A673 (cell line): ENCODE measurements around the gene CYTH4. TPM values are rescaled to one million over a fixed set of nuclear protein-coding genes. Genes with fewer than 3 reads are reported as not detected.

Source experiments
- BruUV-seq: library from RNA; stranded (reverse); fragments of 400-500 nt; replicated peaks from 2 replicates; lab custom pipeline; 2021; lab: Mats Ljungman, UMichigan
- CTCF ChIA-PET: fragments of 300-600 bp; sonication (Branson Sonifier 250); formaldehyde crosslinking; loops from one replicate; lab custom pipeline; 2022; ENCODE audit warnings: antibody characterized with exemption; lab: Charles Lee
- POLR2A ChIA-PET: fragments of 300-600 bp; sonication (Branson Sonifier 250); formaldehyde crosslinking; loops from one replicate; lab custom pipeline; 2022; ENCODE audit warnings: antibody characterized with exemption; ENCODE audit not compliant: low non-redundant PET; lab: Charles Lee
- DNase-seq: peaks from one replicate; pipeline ENCODE4 v3.0.0-alpha.2; 2015; ENCODE audit warnings: low spot score
- H3K27ac ChIP-seq: fragments of 200-600 bp; sonication (generic); 2 replicates; pipeline ENCODE4 v1.5.1; 2016; ENCODE audit warnings: mixed run types, low read depth, mild to moderate bottlenecking, mixed read lengths, antibody characterized with exemption, low read length; ENCODE audit not compliant: poor library complexity, severe bottlenecking
- H3K27me3 ChIP-seq: fragments of 200-600 bp; sonication (generic); replicated peaks from 2 replicates; pipeline ENCODE4 v1.6.1; 2017; ENCODE audit warnings: mixed run types, low read depth, mild to moderate bottlenecking, mixed read lengths, antibody characterized with exemption, low read length; ENCODE audit not compliant: insufficient read depth, poor library complexity
- H3K36me3 ChIP-seq: fragments of 200-600 bp; sonication (generic); 2 replicates; pipeline ENCODE4 v1.6.1; 2016; ENCODE audit warnings: mixed run types, mild to moderate bottlenecking, mixed read lengths, antibody characterized with exemption, low read length; ENCODE audit not compliant: insufficient read depth, poor library complexity, severe bottlenecking
- H3K4me1 ChIP-seq: fragments of 200-600 bp; sonication (generic); 2 replicates; pipeline ENCODE4 v1.6.1; 2017; ENCODE audit warnings: mixed run types, mild to moderate bottlenecking, mixed read lengths, antibody characterized with exemption, low read length; ENCODE audit not compliant: insufficient read depth, poor library complexity, severe bottlenecking
- H3K4me3 ChIP-seq: fragments of 200-600 bp; sonication (generic); 2 replicates; pipeline ENCODE4 v1.5.1; 2016; ENCODE audit warnings: low read depth, mixed run types, mild to moderate bottlenecking, mixed read lengths, low read length; ENCODE audit not compliant: poor library complexity, severe bottlenecking
- H3K9me3 ChIP-seq: fragments of 200-600 bp; sonication (generic); 2 replicates; pipeline ENCODE4 v1.6.1; 2016; ENCODE audit warnings: mixed run types, low read depth, mild to moderate bottlenecking, mixed read lengths, antibody characterized with exemption, low read length; ENCODE audit not compliant: poor library complexity, severe bottlenecking
- EZH2 ChIP-seq: fragments of 200-600 bp; sonication (generic); IDR thresholded peaks from 2 replicates; pipeline ENCODE4 v1.6.1; 2017; ENCODE audit warnings: borderline replicate concordance, low read depth, mild to moderate bottlenecking, mixed read lengths, antibody characterized with exemption, low read length; ENCODE audit not compliant: poor library complexity, severe bottlenecking
- intact Hi-C: fragments of 100-400 bp; cut with micrococcal nuclease; formaldehyde crosslinking; loops from one replicate; pipeline ENCODE4 v1.10.0; 2022; ENCODE audit not compliant: unreplicated experiment
- total RNA-seq: library from RNA; stranded (reverse); gene quantifications from 2 replicates; pipeline ENCODE4 v1.2.3, GENCODE V29; 2021
- TF ChIP-seq, protein P1 (sequence below): fragments of 300-800, 200-600 bp; sonication (generic); conservative IDR thresholded peaks from 2 replicates; pipeline ENCODE4 v1.5.1; 2017; ENCODE audit warnings: low read depth, mild to moderate bottlenecking, antibody characterized with exemption, low read length, moderate library complexity, mixed read lengths

Gene CYTH4
- total RNA-seq, 1 experiment from 2014 or later, result not detected

DNA sequence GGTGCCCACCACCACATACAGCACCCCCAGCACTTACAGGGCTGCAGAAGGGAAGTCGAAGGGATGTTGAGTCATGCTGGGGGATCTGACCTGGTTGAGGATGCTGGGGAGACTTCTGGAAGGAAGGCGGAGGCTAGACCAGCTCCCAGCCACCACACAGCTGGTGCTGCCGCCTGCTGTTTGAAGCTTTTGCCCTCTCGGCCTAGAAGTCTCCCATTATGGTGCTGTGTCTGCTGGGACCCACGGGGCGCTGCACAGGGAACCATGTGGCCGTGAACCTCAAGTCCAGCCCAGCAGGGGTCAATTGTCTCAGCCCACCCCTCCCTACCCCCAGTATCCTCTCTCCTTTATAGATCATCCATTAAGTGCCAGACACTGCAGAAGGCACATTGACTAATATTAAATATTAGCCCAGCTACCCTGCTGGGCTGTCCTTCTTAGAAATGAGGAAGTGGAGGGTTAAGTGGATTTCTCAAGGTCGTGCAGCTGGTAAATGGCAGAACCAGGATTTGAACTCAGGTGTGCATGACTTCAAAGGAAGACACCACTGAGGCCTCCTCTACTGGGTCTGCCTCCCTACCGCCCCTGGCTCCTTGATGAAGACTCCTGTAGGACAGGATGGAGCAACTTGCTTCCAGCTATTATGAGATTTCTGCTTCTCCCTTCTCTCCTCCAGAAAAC is 49.7 kb downstream of the CYTH4 start:
- H3K9me3 ChIP-seq, result no peaks in the 10 kb centered on the region
- no peak overlapping the region for H3K4me3 ChIP-seq
- no peak overlapping the region for H3K27ac ChIP-seq
- DNase-seq, result no peak
- CTCF ChIA-PET, result interaction anchor here (0.7 to 1.1 kb wide), 3 partner anchors 97 to 180 kb away, joined by 3 to 5 read pairs (median 4); no protein-coding TSS in a partner anchor
- TF ChIP-seq, protein P1, sequence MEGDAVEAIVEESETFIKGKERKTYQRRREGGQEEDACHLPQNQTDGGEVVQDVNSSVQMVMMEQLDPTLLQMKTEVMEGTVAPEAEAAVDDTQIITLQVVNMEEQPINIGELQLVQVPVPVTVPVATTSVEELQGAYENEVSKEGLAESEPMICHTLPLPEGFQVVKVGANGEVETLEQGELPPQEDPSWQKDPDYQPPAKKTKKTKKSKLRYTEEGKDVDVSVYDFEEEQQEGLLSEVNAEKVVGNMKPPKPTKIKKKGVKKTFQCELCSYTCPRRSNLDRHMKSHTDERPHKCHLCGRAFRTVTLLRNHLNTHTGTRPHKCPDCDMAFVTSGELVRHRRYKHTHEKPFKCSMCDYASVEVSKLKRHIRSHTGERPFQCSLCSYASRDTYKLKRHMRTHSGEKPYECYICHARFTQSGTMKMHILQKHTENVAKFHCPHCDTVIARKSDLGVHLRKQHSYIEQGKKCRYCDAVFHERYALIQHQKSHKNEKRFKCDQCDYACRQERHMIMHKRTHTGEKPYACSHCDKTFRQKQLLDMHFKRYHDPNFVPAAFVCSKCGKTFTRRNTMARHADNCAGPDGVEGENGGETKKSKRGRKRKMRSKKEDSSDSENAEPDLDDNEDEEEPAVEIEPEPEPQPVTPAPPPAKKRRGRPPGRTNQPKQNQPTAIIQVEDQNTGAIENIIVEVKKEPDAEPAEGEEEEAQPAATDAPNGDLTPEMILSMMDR, result no peak
- TF ChIP-seq EZH2, result no peak
- intact Hi-C loops, result no loop called here
- H3K4me1 ChIP-seq, result peaks cover 24% of the 10 kb centered on the region
- peaks cover 20% of the 10 kb centered on the region for H3K27me3 ChIP-seq
- BruUV-seq, result no TSS peak
- H3K36me3 ChIP-seq, result no peaks in the 10 kb centered on the region
- POLR2A ChIA-PET, result no interaction called here

DNA sequence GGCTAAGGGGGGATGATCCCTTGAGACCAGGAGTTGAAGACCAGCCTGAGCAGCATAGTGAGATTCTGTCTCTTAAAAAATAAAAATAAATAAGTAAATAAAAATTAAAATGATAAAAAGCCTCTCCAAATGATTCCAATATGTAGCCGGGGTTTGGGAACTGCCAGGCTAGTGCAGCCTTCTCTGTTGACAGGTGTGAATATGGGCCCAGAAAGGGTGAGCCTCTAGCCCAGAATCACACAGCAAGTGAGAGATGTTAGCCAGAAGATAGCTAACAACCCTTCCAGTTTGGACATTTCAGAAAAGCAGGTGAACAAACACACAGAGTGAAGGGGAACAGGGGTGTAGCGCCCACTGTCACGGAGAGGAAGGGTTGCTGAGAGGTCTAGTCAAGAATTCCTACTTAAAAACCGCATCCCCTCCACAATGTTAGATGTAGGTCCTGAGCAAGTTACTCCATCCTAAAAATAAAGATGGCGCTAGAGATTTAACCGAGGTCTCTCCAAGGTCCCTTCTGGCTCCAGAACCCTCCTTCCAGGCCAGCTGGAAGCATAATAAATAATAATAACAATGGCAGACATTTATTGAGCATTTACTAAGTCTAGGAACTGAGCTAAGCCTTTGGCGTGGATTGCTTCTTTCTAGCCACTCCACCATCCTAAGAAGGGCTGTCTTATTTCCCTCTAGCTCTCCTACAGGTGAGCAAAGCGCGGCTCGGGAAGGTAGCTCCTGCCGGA is 51.6 kb downstream of the CYTH4 start:
- intact Hi-C loops, result no loop called here
- Histone ChIP-seq H3K27me3 (peaks cover 20% of the 10 kb centered on the region), H3K9me3 (no peaks in the 10 kb centered on the region), H3K4me3 (peak overlapping the region; percentile 31), H3K36me3 (no peaks in the 10 kb centered on the region), H3K4me1 (peaks cover 24% of the 10 kb centered on the region), H3K27ac (no peak overlapping the region)
- ChIA-PET POLR2A (no interaction called here), CTCF (interaction anchor here (0.8 kb wide), 1 partner anchor 259 kb away, joined by 3 read pairs; no protein-coding TSS in a partner anchor)
- BruUV-seq, result no TSS peak
- TF ChIP-seq, protein P1, result no peak
- no peak for TF ChIP-seq EZH2
- DNase-seq, result peak; percentile 11

DNA sequence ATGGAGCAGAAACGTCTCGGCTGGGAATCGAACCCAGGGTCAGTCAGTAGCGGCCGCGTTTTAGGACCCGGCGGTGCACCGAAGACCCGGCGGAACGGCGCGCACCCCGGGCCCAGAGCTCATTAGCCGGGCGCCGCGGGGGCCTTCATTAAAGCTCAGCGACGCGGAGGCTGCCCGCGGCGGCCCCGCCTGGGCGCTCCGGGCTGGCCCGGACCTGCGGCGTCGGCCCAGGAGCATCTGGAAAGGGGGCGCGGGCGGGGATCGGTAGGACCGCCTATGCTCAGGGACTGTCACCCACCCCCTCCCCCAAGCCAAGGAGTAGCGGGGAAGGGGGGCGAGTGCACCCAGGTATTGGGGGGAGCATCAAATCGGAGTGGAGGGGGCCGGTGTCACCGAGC is 52.2 kb downstream of the CYTH4 start:
- ChIA-PET CTCF (interaction anchor here (0.8 kb wide), 1 partner anchor 258 kb away, joined by 3 read pairs; no protein-coding TSS in a partner anchor), POLR2A (no interaction called here)
- H3K36me3 ChIP-seq, result no peaks in the 10 kb centered on the region
- no peak overlapping the region for H3K27ac ChIP-seq
- H3K9me3 ChIP-seq, result no peaks in the 10 kb centered on the region
- peaks cover 24% of the 10 kb centered on the region for H3K4me1 ChIP-seq
- H3K27me3 ChIP-seq, result peaks cover 20% of the 10 kb centered on the region
- no TSS peak for BruUV-seq
- TF ChIP-seq, protein P1, result no peak
- no peak for TF ChIP-seq EZH2
- H3K4me3 ChIP-seq, result peak overlapping the region; percentile 31
- peak; percentile 13 for DNase-seq
- intact Hi-C loops, result no loop called here
